Muscle layer of colon (tissue), 2 donors: ENCODE measurements around the gene CLEC4G.

Experiments
- H3K27ac ChIP-seq: one replicate; pipeline ENCODE4 v1.7.0; 2013; ENCODE audit warnings: low read depth, mild to moderate bottlenecking, low read length, moderate library complexity
- H3K27me3 ChIP-seq, 2 donors: one replicate each; pipeline ENCODE4 v1.7.0; 2013; ENCODE audit warnings: low read length in 2 of 2, mild to moderate bottlenecking in 2 of 2; ENCODE audit not compliant: insufficient read depth in 2 of 2, control insufficient read depth in 1 of 2
- H3K36me3 ChIP-seq: one replicate; pipeline ENCODE4 v1.7.0; 2013; ENCODE audit warnings: mild to moderate bottlenecking, low read length; ENCODE audit not compliant: insufficient read depth
- H3K4me1 ChIP-seq: one replicate; pipeline ENCODE4 v1.7.0; 2013; ENCODE audit warnings: mild to moderate bottlenecking, low read length; ENCODE audit not compliant: insufficient read depth
- H3K4me3 ChIP-seq, 2 donors: one replicate each; pipeline ENCODE4 v1.7.0; 2013; ENCODE audit warnings: low read length in 2 of 2, low read depth in 1 of 2, mild to moderate bottlenecking in 1 of 2, moderate library complexity in 1 of 2
- H3K9ac ChIP-seq: one replicate; pipeline ENCODE4 v1.7.0; 2013; ENCODE audit warnings: low read length
- H3K9me3 ChIP-seq: one replicate; pipeline ENCODE4 v1.7.0; 2013; ENCODE audit warnings: mild to moderate bottlenecking, low read length
- donor health status: abdominal sarcoma.
- donor health status: Adenocarcinoma of cecum.

The CLEC4G gene

GRCh38 chr19:7744871-7745650 is 13.2 kb upstream of the CLEC4G start:
- Histone ChIP-seq H3K9ac (no peak overlapping the region), H3K4me1 (no peaks in the 10 kb centered on the region), H3K27me3 (peaks cover 6 to 15% of the 10 kb centered on the region in 2 donors), H3K36me3 (no peaks in the 10 kb centered on the region), H3K4me3 (no peak overlapping the region), H3K9me3 (no peaks in the 10 kb centered on the region), H3K27ac (no peak overlapping the region)

DNA sequence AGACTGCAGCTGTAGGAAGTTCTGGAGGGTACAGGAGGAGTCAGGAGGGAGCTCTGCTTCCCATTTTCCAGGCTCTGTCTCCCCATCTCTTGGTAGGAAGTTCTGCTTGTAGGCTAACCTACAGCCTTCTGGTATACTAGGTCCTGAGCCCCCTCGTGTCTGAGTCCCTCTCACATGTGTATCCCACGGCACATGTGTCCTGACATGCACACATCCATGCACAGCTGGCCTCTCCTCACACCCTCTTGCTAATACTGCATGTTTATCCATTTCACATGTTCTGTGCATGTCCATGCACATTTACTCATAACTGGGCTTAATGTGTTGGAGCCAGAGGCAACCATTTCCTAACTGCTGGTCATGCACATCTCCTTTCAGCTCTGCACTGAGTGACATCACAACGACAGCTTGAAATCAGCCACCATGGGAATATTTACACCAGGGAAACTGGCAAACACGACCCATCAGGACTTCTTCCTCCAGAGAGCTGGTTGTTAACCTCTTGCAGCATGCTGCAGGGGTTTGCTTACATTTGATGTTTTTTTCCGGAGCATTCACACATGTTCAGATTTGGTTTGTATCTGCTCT is 12.4 kb upstream of the CLEC4G start:
- Histone ChIP-seq H3K4me1 (no peaks in the 10 kb centered on the region), H3K27ac (no peak overlapping the region), H3K4me3 (no peak overlapping the region), H3K9me3 (no peaks in the 10 kb centered on the region), H3K9ac (no peak overlapping the region), H3K36me3 (no peaks in the 10 kb centered on the region), H3K27me3 (peaks cover 6 to 15% of the 10 kb centered on the region in 2 donors)

GRCh38 chr19:7743425-7743841 is 11.5 kb upstream of the CLEC4G start:
- Histone ChIP-seq H3K9me3 (no peaks in the 10 kb centered on the region), H3K4me1 (no peaks in the 10 kb centered on the region), H3K27me3 (peaks cover 6 to 15% of the 10 kb centered on the region in 2 donors), H3K9ac (no peak overlapping the region), H3K27ac (no peak overlapping the region), H3K4me3 (no peak overlapping the region), H3K36me3 (no peaks in the 10 kb centered on the region)

- Histone ChIP-seq H3K4me3 (no peak overlapping the region), H3K36me3 (no peaks in the 10 kb centered on the region), H3K9ac (no peak overlapping the region), H3K4me1 (no peaks in the 10 kb centered on the region), H3K27ac (no peak overlapping the region), H3K9me3 (no peaks in the 10 kb centered on the region), H3K27me3 (peaks cover 4 to 14% of the 10 kb centered on the region in 2 donors)
Observed at GRCh38 chr19:7742991-7743390, 11.1 kb upstream of the CLEC4G start.

GRCh38 chr19:7742575-7742974 is 10.7 kb upstream of the CLEC4G start:
- no peak overlapping the region for H3K9ac ChIP-seq
- no peaks in the 10 kb centered on the region for H3K4me1 ChIP-seq
- no peak overlapping the region for H3K27ac ChIP-seq
- H3K4me3 ChIP-seq, result no peak overlapping the region
- H3K36me3 ChIP-seq, result no peaks in the 10 kb centered on the region
- H3K9me3 ChIP-seq, result no peaks in the 10 kb centered on the region
- peaks cover 0 to 11% of the 10 kb centered on the region in 2 donors for H3K27me3 ChIP-seq

GRCh38 chr19:7740682-7741054 is 8.8 kb upstream of the CLEC4G start:
- no peak overlapping the region for H3K27ac ChIP-seq
- no peaks in the 10 kb centered on the region for H3K9me3 ChIP-seq
- no peak overlapping the region for H3K9ac ChIP-seq
- H3K27me3 ChIP-seq, result no peaks in the 10 kb centered on the region
- no peaks in the 10 kb centered on the region for H3K4me1 ChIP-seq
- no peak overlapping the region for H3K4me3 ChIP-seq
- H3K36me3 ChIP-seq, result no peaks in the 10 kb centered on the region

- no peaks in the 10 kb centered on the region for H3K4me1 ChIP-seq
- no peak overlapping the region for H3K4me3 ChIP-seq
- H3K27ac ChIP-seq, result no peak overlapping the region
- H3K9me3 ChIP-seq, result no peaks in the 10 kb centered on the region
- no peak overlapping the region for H3K9ac ChIP-seq
- no peaks in the 10 kb centered on the region for H3K27me3 ChIP-seq
- no peaks in the 10 kb centered on the region for H3K36me3 ChIP-seq
Observed at GRCh38 chr19:7739801-7740681, 8.1 kb upstream of the CLEC4G start.

GRCh38 chr19:7739211-7739755 is 7.4 kb upstream of the CLEC4G start:
- Histone ChIP-seq H3K9me3 (no peaks in the 10 kb centered on the region), H3K27ac (no peak overlapping the region), H3K4me1 (no peaks in the 10 kb centered on the region), H3K9ac (no peak overlapping the region), H3K36me3 (no peaks in the 10 kb centered on the region), H3K27me3 (no peaks in the 10 kb centered on the region), H3K4me3 (no peak overlapping the region)

- Histone ChIP-seq H3K4me1 (no peaks in the 10 kb centered on the region), H3K36me3 (no peaks in the 10 kb centered on the region), H3K27ac (no peak overlapping the region), H3K9ac (no peak overlapping the region), H3K27me3 (no peaks in the 10 kb centered on the region), H3K9me3 (no peaks in the 10 kb centered on the region), H3K4me3 (no peak overlapping the region)
Observed at GRCh38 chr19:7738023-7738422, 6.1 kb upstream of the CLEC4G start.

- peaks cover 0 to 3% of the 10 kb centered on the region in 2 donors for H3K27me3 ChIP-seq
- no peaks in the 10 kb centered on the region for H3K4me1 ChIP-seq
- no peak overlapping the region for H3K27ac ChIP-seq
- no peak overlapping the region for H3K4me3 ChIP-seq
- H3K9ac ChIP-seq, result no peak overlapping the region
- no peaks in the 10 kb centered on the region for H3K9me3 ChIP-seq
- no peaks in the 10 kb centered on the region for H3K36me3 ChIP-seq
Observed at GRCh38 chr19:7737215-7737614, 5.3 kb upstream of the CLEC4G start.

DNA sequence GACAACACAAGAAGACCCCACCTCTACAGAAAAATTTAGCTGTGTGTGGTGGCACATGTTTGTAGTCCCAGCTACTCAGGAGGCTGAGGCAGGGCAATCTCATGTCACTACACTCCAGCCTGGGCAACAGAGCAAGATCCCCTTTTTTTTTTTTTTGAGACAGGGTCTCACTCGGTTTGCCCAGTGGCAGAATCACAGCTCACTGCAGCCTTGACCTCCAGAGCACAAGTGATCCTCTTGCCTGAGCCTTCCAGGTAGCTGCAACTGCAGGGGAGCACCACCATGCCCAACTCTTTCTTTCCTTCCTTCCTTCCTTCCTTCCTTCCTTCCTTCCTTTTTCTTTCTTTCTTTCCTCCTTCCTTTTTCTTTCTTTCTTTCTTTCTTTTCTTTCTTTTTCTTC is 4.2 kb upstream of the CLEC4G start:
- Histone ChIP-seq H3K4me1 (no peaks in the 10 kb centered on the region), H3K9me3 (no peaks in the 10 kb centered on the region), H3K4me3 (no peak overlapping the region), H3K27ac (no peak overlapping the region), H3K9ac (no peak overlapping the region), H3K27me3 (peaks cover 0 to 13% of the 10 kb centered on the region in 2 donors), H3K36me3 (no peaks in the 10 kb centered on the region)
